GM12878 (cell line): ENCODE measurements around the gene ANKHD1. TPM values are rescaled to one million over a fixed set of nuclear protein-coding genes. Genes with fewer than 3 reads are reported as not detected.

ENCODE experiments used
- ATAC-seq: fragments of 200-7000 bp; cut with Tn5 transposase; 3 replicates; pipeline ENCODE4 v1.9.1; 2020; ENCODE audit warnings: mild to moderate bottlenecking, moderate library complexity
- BruUV-seq: library from RNA; stranded (reverse); fragments of 400-500 nt; replicated peaks from 2 replicates; lab custom pipeline; 2021; lab: Mats Ljungman, UMichigan
- CTCF ChIA-PET: fragments of 300-600 bp; sonication (Branson Sonifier 250); formaldehyde crosslinking; extraction: SDS; loops from one replicate; lab custom pipeline; 2021; ENCODE audit warnings: inconsistent platforms; lab: Yijun Ruan, JAX
- POLR2A ChIA-PET: fragments of 350-600 bp; formaldehyde crosslinking; extraction: SDS; loops from one replicate; lab custom pipeline; 2021; ENCODE audit warnings: inconsistent platforms; lab: Charles Lee
- RAD21 ChIA-PET: fragments of 300-600 bp; sonication (Branson Sonifier 250); formaldehyde crosslinking; loops from one replicate; lab custom pipeline; 2023; ENCODE audit warnings: antibody characterized with exemption; ENCODE audit not compliant: unreplicated experiment; lab: Charles Lee
- SMC1A ChIA-PET: fragments of 300-600 bp; sonication (Branson Sonifier 250); formaldehyde crosslinking; loops from one replicate; lab custom pipeline; 2023; ENCODE audit not compliant: unreplicated experiment, uncharacterized antibody; lab: Charles Lee
- DNase-seq: peaks from one replicate; pipeline ENCODE4 v3.0.0-alpha.2; 2011; ENCODE audit warnings: low read depth, low spot score
- FAIRE-seq: peaks from 3 replicates; lab custom pipeline; 2011; peaks lifted over from hg19 to GRCh38; lab: Jason Lieb, UNC
- H2AFZ ChIP-seq: 2 replicates; pipeline ENCODE4 v1.6.0; 2011; ENCODE audit warnings: low read depth, low read length, control low read depth; ENCODE audit not compliant: control insufficient read depth
- H3K27ac ChIP-seq: 2 replicates; pipeline ENCODE4 v1.5.1; 2011; ENCODE audit warnings: control low read depth; ENCODE audit not compliant: control insufficient read depth, insufficient read depth
- H3K27me3 ChIP-seq, 2 experiments: replicated peaks in 1 of 2; 2 replicates each; pipeline versions ENCODE4 v1.6.0 to v1.6.1; 2011; ENCODE audit warnings: low read length in 1 of 2; ENCODE audit not compliant: control insufficient read depth in 2 of 2, insufficient read depth in 2 of 2
- H3K36me3 ChIP-seq, 2 experiments: 2 replicates each; pipeline ENCODE4 v1.5.1; 2011; ENCODE audit warnings: low read length in 1 of 2; ENCODE audit not compliant: control insufficient read depth in 2 of 2, insufficient read depth in 2 of 2
- H3K4me1 ChIP-seq: 2 replicates; pipeline ENCODE4 v1.6.1; 2011; ENCODE audit warnings: mild to moderate bottlenecking, low read length, moderate library complexity, mixed read lengths; ENCODE audit not compliant: control insufficient read depth, insufficient read depth
- H3K4me2 ChIP-seq: 2 replicates; pipeline ENCODE4 v1.6.0; 2011; ENCODE audit warnings: control low read depth; ENCODE audit not compliant: control insufficient read depth, insufficient read depth
- H3K4me3 ChIP-seq: fragments of 200-600 bp; sonication (generic); 2 replicates; pipeline ENCODE4 v1.5.1; 2016
- H3K79me2 ChIP-seq: 2 replicates; pipeline ENCODE4 v1.6.0; 2011; ENCODE audit warnings: low read length; ENCODE audit not compliant: control insufficient read depth, insufficient read depth
- H3K9ac ChIP-seq: 2 replicates; pipeline ENCODE4 v1.8.0; 2011; ENCODE audit warnings: low read length, control low read depth, mixed read lengths; ENCODE audit not compliant: control insufficient read depth, insufficient read depth
- H3K9me3 ChIP-seq: replicated peaks from 3 replicates; pipeline ENCODE4 v1.5.1; 2011; ENCODE audit warnings: mild to moderate bottlenecking, low read length; ENCODE audit not compliant: control insufficient read depth, insufficient read depth
- H4K20me1 ChIP-seq: 2 replicates; pipeline ENCODE4 v1.6.0; 2011; ENCODE audit not compliant: control insufficient read depth, insufficient read depth
- BCL11A ChIP-seq: IDR thresholded peaks from 2 replicates; pipeline ENCODE4 v1.6.1; 2011; ENCODE audit warnings: low read depth, low read length
- BMI1 ChIP-seq: fragments of 450-650 bp; IDR thresholded peaks from 2 replicates; pipeline ENCODE4 v1.6.1; 2016; ENCODE audit warnings: mild to moderate bottlenecking, moderate library complexity, borderline replicate concordance
- CBX3 ChIP-seq: fragments of 200-600 bp; sonication (generic); IDR thresholded peaks from 2 replicates; pipeline ENCODE4 v1.6.1; 2016; ENCODE audit warnings: low read depth, borderline replicate concordance
- CHD2 ChIP-seq: IDR thresholded peaks from 2 replicates; pipeline ENCODE4 v1.6.1; 2011; ENCODE audit warnings: low read depth, low read length, improper control_type of control experiment, borderline replicate concordance
- EED ChIP-seq: sonication (generic); IDR thresholded peaks from 2 replicates; pipeline ENCODE4 v1.6.1; 2016; ENCODE audit warnings: antibody characterized with exemption, low read depth
- FOS ChIP-seq: IDR thresholded peaks from 3 replicates; pipeline ENCODE4 v1.6.1; 2011; ENCODE audit warnings: borderline replicate concordance; ENCODE audit not compliant: insufficient read length; ENCODE audit errors: extremely low read depth
- GABPA ChIP-seq: IDR thresholded peaks from 2 replicates; pipeline ENCODE4 v1.6.1; 2014; ENCODE audit warnings: antibody characterized with exemption, low read depth, mild to moderate bottlenecking, inconsistent platforms
- IKZF2 ChIP-seq, 2 experiments: fragments of 450-650 bp; IDR thresholded peaks; 2 replicates each; pipeline ENCODE4 v1.6.1; 2017; ENCODE audit warnings: mild to moderate bottlenecking in 2 of 2, moderate library complexity in 2 of 2
- KAT2A ChIP-seq: conservative IDR thresholded peaks from 2 replicates; pipeline ENCODE4 v1.6.1; 2011; ENCODE audit warnings: low read depth, low read length; ENCODE audit not compliant: control insufficient read depth
- NRF1 ChIP-seq: conservative IDR thresholded peaks from 2 replicates; pipeline ENCODE4 v1.6.1; 2011; ENCODE audit warnings: mild to moderate bottlenecking, low read depth, low read length, improper control_type of control experiment
- PAX5 ChIP-seq: IDR thresholded peaks from 2 replicates; pipeline ENCODE4 v1.6.1; 2011; ENCODE audit warnings: low read depth, low read length, borderline replicate concordance
- YY1 ChIP-seq: IDR thresholded peaks from 2 replicates; pipeline ENCODE4 v1.6.1; 2011; ENCODE audit warnings: low read depth, mild to moderate bottlenecking, low read length
- ZNF622 ChIP-seq: fragments of 450-650 bp; IDR thresholded peaks from 2 replicates; pipeline ENCODE4 v1.6.1; 2017; ENCODE audit warnings: mild to moderate bottlenecking, inconsistent platforms
- WGBS: methylation state at CpG from one replicate; pipeline ENCODE4 v1.1.6; 2016; ENCODE audit warnings: low lambda C conversion rate; ENCODE audit not compliant: insufficient replicate concordance, insufficient coverage; ENCODE audit errors: missing lambda C conversion rate; 5-methylcytosine and 5-hydroxymethylcytosine counted together
- in situ Hi-C: fragments of 300-500 bp; cut with MboI; formaldehyde crosslinking; loops from 9 replicates; pipeline ENCODE4 v1.14.3; 2018; ENCODE audit warnings: mixed read lengths
- intact Hi-C: fragments of 100-400 bp; cut with micrococcal nuclease; formaldehyde crosslinking; loops from one replicate; pipeline ENCODE4 v1.14.2; 2022; ENCODE audit not compliant: unreplicated experiment
- polyA plus RNA-seq, 11 experiments: library from polyadenylated mRNA; depleted of rRNA in 4 of 11; unstranded in 6 of 11; stranded (reverse) in 5 of 11; fragments of >200 nt; fragmentation: Nextera tagmentation in 4 of 11; fragmentation: Illumina TruSeq in 1 of 11; extraction: Ambion mirVana in 4 of 11; extraction: Trizol in 1 of 11; gene quantifications; 1 replicate in 1 of 11; 2 replicates in 10 of 11; pipeline versions ENCODE4 v1.2.1 to v1.2.3, GENCODE V29; 2011 to 2016; ENCODE audit warnings: inconsistent platforms in 2 of 11, missing spikeins in 2 of 11, low read depth in 1 of 11
- total RNA-seq, 4 experiments: library from RNA; depleted of rRNA in 3 of 4; stranded (reverse); fragments of >200 nt in 3 of 4; fragmentation: Illumina TruSeq in 1 of 4; extraction: Trizol in 1 of 4; gene quantifications; 2 replicates each; pipeline versions ENCODE4 v1.2.1 to v1.2.3, GENCODE V29; 2013 to 2021
- TF ChIP-seq, protein P1 (sequence below), 3 experiments: IDR thresholded peaks in 2 of 3; conservative IDR thresholded peaks in 1 of 3; 2 replicates each; pipeline ENCODE4 v1.5.1; 2011; ENCODE audit warnings: low read depth in 3 of 3, low read length in 3 of 3, mild to moderate bottlenecking in 3 of 3, control low read depth in 2 of 3, moderate library complexity in 2 of 3, inconsistent platforms in 1 of 3, mixed read lengths in 1 of 3; ENCODE audit not compliant: control insufficient read depth in 2 of 3, insufficient read depth in 1 of 3; ENCODE audit errors: extremely low read depth in 1 of 3
- TF ChIP-seq, protein P2 (sequence below): fragments of 450-650 bp; IDR thresholded peaks from 2 replicates; pipeline ENCODE4 v1.6.1; 2017; ENCODE audit warnings: mild to moderate bottlenecking, moderate library complexity
- TF ChIP-seq, protein P3 (sequence below): fragments of 450-650 bp; IDR thresholded peaks from 2 replicates; pipeline ENCODE4 v1.6.1; 2017; ENCODE audit warnings: mild to moderate bottlenecking, low read depth, inconsistent platforms; ENCODE audit not compliant: poor library complexity, severe bottlenecking

Gene ANKHD1
- total and polyA plus RNA-seq, 10 of the 15 experiments (the other 5 are each of a cell fraction or from before 2014, with no cell fraction given), result 31.6 to 96.8 (median 74.3) TPM

DNA sequence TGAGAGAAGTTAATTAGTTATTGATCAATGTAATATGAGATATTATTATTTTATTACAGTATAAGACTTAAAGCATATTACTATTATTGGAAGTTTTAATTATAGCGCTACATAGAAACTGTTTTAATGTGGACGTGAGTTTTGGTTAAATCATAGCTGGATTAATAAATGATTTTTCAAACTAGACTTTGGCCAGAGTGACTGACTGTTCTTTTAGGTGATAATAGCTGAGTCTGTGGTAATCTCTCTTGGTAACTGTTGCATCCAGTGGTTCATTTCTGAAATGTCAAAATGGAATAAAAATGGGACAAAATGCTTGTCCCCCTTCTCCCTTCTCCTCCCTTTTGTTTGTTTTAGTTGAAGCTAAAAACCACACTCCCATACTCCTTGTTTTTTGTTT is 28.1 kb downstream of the ANKHD1 start (continued):
- TF ChIP-seq, protein P1, sequence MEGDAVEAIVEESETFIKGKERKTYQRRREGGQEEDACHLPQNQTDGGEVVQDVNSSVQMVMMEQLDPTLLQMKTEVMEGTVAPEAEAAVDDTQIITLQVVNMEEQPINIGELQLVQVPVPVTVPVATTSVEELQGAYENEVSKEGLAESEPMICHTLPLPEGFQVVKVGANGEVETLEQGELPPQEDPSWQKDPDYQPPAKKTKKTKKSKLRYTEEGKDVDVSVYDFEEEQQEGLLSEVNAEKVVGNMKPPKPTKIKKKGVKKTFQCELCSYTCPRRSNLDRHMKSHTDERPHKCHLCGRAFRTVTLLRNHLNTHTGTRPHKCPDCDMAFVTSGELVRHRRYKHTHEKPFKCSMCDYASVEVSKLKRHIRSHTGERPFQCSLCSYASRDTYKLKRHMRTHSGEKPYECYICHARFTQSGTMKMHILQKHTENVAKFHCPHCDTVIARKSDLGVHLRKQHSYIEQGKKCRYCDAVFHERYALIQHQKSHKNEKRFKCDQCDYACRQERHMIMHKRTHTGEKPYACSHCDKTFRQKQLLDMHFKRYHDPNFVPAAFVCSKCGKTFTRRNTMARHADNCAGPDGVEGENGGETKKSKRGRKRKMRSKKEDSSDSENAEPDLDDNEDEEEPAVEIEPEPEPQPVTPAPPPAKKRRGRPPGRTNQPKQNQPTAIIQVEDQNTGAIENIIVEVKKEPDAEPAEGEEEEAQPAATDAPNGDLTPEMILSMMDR (IDR thresholded peaks at IDR 0.05 in 2 of 3, conservative IDR thresholded peaks at IDR 0.05 in 1 of 3; ENCODE audit: control insufficient read depth in 2 of 3, extremely low read depth in 1 of 3, insufficient read depth in 1 of 3, low read depth in 3 of 3, low read length in 3 of 3), result no peak
- no peak for TF ChIP-seq ZNF622
- no peak for TF ChIP-seq PAX5
- TF ChIP-seq GABPA, result no peak

DNA sequence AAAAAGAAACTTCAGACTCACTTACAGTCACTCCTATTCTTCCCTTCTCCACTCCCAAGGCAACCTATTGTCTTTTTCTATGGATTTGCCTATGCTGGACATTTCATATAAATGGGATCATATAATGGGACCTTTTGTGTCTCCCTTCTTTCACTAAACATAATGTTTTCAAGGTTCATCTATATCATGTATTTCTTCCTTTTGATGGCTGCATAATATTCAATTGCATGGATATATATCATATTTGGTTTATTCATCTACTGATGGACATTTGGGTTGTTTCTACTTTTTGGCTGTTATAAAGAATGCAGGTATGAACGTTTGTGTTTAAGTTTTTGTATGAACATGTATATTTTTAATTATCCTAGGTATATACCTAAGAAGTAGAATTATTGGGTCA is 30.6 kb downstream of the ANKHD1 start:
- ChIA-PET SMC1A (no interaction called here), CTCF (no interaction called here), POLR2A (no interaction called here), RAD21 (no interaction called here)
- Histone ChIP-seq H3K4me1 (no peaks in the 10 kb centered on the region), H3K9ac (no peak overlapping the region), H3K4me3 (no peak overlapping the region), H3K9me3 (no peaks in the 10 kb centered on the region; the same call in 2 of the 3 replicates), H2AFZ (no peak overlapping the region), H3K36me3 (peaks cover 0 to 11% of the 10 kb centered on the region in 2 experiments; a peak in 1 of 4 replicates), H3K27me3 (no peaks in the 10 kb centered on the region), H3K4me2 (no peak overlapping the region), H3K27ac (no peak overlapping the region), H4K20me1 (no peaks in the 10 kb centered on the region), H3K79me2 (peaks cover 36% of the 10 kb centered on the region)
- in situ Hi-C loops (no loop called here), intact Hi-C loops (no loop called here)
- ATAC-seq (no peak), DNase-seq (no peak), FAIRE-seq (no peak)
- 0% methylated on average over 1 of the region's 1 CpG for WGBS
- BruUV-seq, result no TSS peak
- TF ChIP-seq, protein P2, sequence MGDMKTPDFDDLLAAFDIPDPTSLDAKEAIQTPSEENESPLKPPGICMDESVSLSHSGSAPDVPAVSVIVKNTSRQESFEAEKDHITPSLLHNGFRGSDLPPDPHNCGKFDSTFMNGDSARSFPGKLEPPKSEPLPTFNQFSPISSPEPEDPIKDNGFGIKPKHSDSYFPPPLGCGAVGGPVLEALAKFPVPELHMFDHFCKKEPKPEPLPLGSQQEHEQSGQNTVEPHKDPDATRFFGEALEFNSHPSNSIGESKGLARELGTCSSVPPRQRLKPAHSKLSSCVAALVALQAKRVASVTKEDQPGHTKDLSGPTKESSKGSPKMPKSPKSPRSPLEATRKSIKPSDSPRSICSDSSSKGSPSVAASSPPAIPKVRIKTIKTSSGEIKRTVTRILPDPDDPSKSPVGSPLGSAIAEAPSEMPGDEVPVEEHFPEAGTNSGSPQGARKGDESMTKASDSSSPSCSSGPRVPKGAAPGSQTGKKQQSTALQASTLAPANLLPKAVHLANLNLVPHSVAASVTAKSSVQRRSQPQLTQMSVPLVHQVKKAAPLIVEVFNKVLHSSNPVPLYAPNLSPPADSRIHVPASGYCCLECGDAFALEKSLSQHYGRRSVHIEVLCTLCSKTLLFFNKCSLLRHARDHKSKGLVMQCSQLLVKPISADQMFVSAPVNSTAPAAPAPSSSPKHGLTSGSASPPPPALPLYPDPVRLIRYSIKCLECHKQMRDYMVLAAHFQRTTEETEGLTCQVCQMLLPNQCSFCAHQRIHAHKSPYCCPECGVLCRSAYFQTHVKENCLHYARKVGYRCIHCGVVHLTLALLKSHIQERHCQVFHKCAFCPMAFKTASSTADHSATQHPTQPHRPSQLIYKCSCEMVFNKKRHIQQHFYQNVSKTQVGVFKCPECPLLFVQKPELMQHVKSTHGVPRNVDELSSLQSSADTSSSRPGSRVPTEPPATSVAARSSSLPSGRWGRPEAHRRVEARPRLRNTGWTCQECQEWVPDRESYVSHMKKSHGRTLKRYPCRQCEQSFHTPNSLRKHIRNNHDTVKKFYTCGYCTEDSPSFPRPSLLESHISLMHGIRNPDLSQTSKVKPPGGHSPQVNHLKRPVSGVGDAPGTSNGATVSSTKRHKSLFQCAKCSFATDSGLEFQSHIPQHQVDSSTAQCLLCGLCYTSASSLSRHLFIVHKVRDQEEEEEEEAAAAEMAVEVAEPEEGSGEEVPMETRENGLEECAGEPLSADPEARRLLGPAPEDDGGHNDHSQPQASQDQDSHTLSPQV, result no peak
- TF ChIP-seq CHD2 (no peak), BCL11A (no peak), IKZF2 (IDR thresholded peaks at IDR 0.05) (no peak), EED (no peak), BMI1 (no peak), NRF1 (no peak), FOS (no peak), CBX3 (no peak), KAT2A (no peak), YY1 (no peak)
- TF ChIP-seq, protein P3, sequence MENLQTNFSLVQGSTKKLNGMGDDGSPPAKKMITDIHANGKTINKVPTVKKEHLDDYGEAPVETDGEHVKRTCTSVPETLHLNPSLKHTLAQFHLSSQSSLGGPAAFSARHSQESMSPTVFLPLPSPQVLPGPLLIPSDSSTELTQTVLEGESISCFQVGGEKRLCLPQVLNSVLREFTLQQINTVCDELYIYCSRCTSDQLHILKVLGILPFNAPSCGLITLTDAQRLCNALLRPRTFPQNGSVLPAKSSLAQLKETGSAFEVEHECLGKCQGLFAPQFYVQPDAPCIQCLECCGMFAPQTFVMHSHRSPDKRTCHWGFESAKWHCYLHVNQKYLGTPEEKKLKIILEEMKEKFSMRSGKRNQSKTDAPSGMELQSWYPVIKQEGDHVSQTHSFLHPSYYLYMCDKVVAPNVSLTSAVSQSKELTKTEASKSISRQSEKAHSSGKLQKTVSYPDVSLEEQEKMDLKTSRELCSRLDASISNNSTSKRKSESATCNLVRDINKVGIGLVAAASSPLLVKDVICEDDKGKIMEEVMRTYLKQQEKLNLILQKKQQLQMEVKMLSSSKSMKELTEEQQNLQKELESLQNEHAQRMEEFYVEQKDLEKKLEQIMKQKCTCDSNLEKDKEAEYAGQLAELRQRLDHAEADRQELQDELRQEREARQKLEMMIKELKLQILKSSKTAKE, result no peak
